ENCODE results near the gene FBXL19.

DNA sequence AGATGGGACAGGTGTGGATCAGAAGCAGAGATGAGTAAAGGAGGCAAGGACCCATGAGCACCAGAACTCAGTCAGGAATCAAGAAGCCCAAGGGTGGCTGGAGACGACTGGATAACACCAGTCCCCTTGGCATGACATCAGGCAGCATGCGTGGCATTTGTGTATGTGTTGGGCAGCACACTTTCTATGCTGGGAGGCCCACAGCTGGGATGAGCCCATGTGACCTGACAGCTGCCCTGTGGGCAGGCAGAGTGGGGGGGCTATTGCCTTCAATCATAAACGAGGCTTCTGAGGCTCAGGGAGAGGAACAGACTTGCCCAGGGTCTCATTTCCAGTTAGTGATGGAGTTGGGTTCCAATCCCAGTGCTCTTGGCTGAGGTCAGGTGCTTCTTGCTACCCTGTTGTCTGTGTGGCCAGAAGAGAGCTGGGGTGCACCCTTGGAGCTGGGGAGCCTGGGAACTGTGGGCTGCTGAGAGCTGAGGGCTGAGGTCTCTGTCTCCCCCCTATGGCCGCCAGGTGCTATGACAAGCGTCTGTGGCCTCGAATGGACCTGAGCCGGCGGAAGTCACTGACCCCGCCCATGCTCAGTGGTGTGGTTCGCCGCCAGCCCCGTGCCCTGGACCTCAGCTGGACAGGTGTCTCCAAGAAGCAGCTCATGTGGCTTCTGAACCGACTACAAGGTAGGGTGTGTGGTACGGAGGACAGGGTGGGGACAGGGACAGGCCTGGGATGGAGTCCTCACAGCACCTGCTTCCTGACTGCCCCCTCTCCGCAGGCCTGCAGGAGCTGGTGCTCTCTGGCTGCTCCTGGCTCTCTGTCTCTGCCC is 18.4 kb downstream of the FBXL19 start:
- TF ChIP-seq, protein P1, sequence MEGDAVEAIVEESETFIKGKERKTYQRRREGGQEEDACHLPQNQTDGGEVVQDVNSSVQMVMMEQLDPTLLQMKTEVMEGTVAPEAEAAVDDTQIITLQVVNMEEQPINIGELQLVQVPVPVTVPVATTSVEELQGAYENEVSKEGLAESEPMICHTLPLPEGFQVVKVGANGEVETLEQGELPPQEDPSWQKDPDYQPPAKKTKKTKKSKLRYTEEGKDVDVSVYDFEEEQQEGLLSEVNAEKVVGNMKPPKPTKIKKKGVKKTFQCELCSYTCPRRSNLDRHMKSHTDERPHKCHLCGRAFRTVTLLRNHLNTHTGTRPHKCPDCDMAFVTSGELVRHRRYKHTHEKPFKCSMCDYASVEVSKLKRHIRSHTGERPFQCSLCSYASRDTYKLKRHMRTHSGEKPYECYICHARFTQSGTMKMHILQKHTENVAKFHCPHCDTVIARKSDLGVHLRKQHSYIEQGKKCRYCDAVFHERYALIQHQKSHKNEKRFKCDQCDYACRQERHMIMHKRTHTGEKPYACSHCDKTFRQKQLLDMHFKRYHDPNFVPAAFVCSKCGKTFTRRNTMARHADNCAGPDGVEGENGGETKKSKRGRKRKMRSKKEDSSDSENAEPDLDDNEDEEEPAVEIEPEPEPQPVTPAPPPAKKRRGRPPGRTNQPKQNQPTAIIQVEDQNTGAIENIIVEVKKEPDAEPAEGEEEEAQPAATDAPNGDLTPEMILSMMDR (IDR thresholded peaks at IDR 0.05; ENCODE audit: low read depth, low read length): peak; percentile 84
- TF ChIP-seq MYC (IDR thresholded peaks at IDR 0.05; ENCODE audit: low read depth, low read length) (no peak), POLR2A (IDR thresholded peaks at IDR 0.05; ENCODE audit: extremely low read depth, insufficient read length) (no peak)
- TF ChIP-seq, protein P2, sequence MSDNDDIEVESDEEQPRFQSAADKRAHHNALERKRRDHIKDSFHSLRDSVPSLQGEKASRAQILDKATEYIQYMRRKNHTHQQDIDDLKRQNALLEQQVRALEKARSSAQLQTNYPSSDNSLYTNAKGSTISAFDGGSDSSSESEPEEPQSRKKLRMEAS (IDR thresholded peaks at IDR 0.05; ENCODE audit: low read depth, low read length): peak; percentile 28

Data from NB4 (cell line).